Activated T-helper 2 cell treated with anti-CD3 and anti-CD28 coated beads, Interferon-gamma antibody, Interleukin-2, Interleukin-4, amounts not matched to agents 10 μg/mL and 5 μg/mL and 100 μg/mL, durations not matched to agents 14 hours and 24 hours and 36 hours (primary cell): Measurements from ENCODE around the gene MATN3. TPM values are rescaled to one million over a fixed set of nuclear protein-coding genes. Genes with fewer than 3 reads are reported as not detected.

Source experiments
- DNase-seq: peaks from one replicate; pipeline ENCODE4 v3.0.0; 2021; ENCODE audit warnings: low spot score
- H3K27ac Mint-ChIP-seq: one replicate; pipeline ENCODE4 v1.8.0; 2021; ENCODE audit warnings: mixed read lengths
- H3K27me3 Mint-ChIP-seq: one replicate; pipeline ENCODE4 v1.8.0; 2021; ENCODE audit warnings: low read depth, mixed read lengths
- H3K36me3 Mint-ChIP-seq: one replicate; pipeline ENCODE4 v1.8.0; 2021; ENCODE audit warnings: low read depth, mixed read lengths
- H3K4me1 Mint-ChIP-seq: one replicate; pipeline ENCODE4 v1.8.0; 2021; ENCODE audit warnings: low read depth, mixed read lengths
- H3K4me3 Mint-ChIP-seq: one replicate; pipeline ENCODE4 v1.8.0; 2021; ENCODE audit warnings: low read depth, mild to moderate bottlenecking, moderate library complexity, mixed read lengths
- H3K9me3 Mint-ChIP-seq: one replicate; pipeline ENCODE4 v1.8.0; 2021; ENCODE audit warnings: mixed read lengths
- intact Hi-C: fragments of 100-400 bp; cut with micrococcal nuclease; formaldehyde crosslinking; loops from one replicate; pipeline ENCODE4 v1.15.1; 2023
- total RNA-seq: library from RNA; stranded (reverse); gene quantifications from 2 replicates; pipeline ENCODE4 v1.2.3, GENCODE V29; 2022

MATN3 gene
- total RNA-seq, result not detected in 2 replicates

GRCh38 chr2:20012282-20013125 is at the start of gene MATN3:
TSS of gene MATN3 (minus strand) at chr2:20012668. CDS start at chr2:20012631, 37 bp downstream.
- H3K36me3 Mint-ChIP-seq, result no peaks in the 10 kb centered on the region
- intact Hi-C loops, result no loop called here
- H3K4me1 Mint-ChIP-seq, result peaks cover 3% of the 10 kb centered on the region
- H3K4me3 Mint-ChIP-seq, result peak within 1 kb of the TSS; percentile 73
- no peak within 1 kb of the TSS for H3K27ac Mint-ChIP-seq
- no peak for DNase-seq
- H3K27me3 Mint-ChIP-seq, result peaks cover 56% of the 10 kb centered on the region
- H3K9me3 Mint-ChIP-seq, result no peaks in the 10 kb centered on the region

GRCh38 chr2:20061940-20062339 is 49.5 kb upstream of the MATN3 start:
- Mint-ChIP-seq H3K36me3 (no peaks in the 10 kb centered on the region), H3K4me3 (no peak overlapping the region), H3K4me1 (peaks cover 1% of the 10 kb centered on the region), H3K9me3 (no peaks in the 10 kb centered on the region), H3K27me3 (peaks cover 24% of the 10 kb centered on the region), H3K27ac (no peak overlapping the region)
- intact Hi-C loops, result no loop called here
- DNase-seq, result no peak

- intact Hi-C loops, result no loop called here
- Mint-ChIP-seq H3K9me3 (no peaks in the 10 kb centered on the region), H3K36me3 (no peaks in the 10 kb centered on the region), H3K4me1 (peaks cover 1% of the 10 kb centered on the region), H3K27me3 (peaks cover 29% of the 10 kb centered on the region), H3K4me3 (no peak overlapping the region), H3K27ac (no peak overlapping the region)
- no peak for DNase-seq
Observed at GRCh38 chr2:20061476-20061875, 49.0 kb upstream of the MATN3 start.

GRCh38 chr2:20060106-20060505 is 47.6 kb upstream of the MATN3 start:
- H3K9me3 Mint-ChIP-seq, result no peaks in the 10 kb centered on the region
- no peak overlapping the region for H3K27ac Mint-ChIP-seq
- intact Hi-C loops, result no loop called here
- peaks cover 40% of the 10 kb centered on the region for H3K27me3 Mint-ChIP-seq
- DNase-seq, result no peak
- H3K4me1 Mint-ChIP-seq, result peaks cover 1% of the 10 kb centered on the region
- no peak overlapping the region for H3K4me3 Mint-ChIP-seq
- H3K36me3 Mint-ChIP-seq, result no peaks in the 10 kb centered on the region

- intact Hi-C loops, result no loop called here
- Mint-ChIP-seq H3K27me3 (peaks cover 45% of the 10 kb centered on the region), H3K4me3 (no peak overlapping the region), H3K4me1 (no peaks in the 10 kb centered on the region), H3K9me3 (no peaks in the 10 kb centered on the region), H3K36me3 (no peaks in the 10 kb centered on the region), H3K27ac (no peak overlapping the region)
- DNase-seq, result no peak
Observed at GRCh38 chr2:20057268-20057667, 44.8 kb upstream of the MATN3 start.

GRCh38 chr2:20054931-20055330 is 42.5 kb upstream of the MATN3 start:
- intact Hi-C loops, result loop anchor here (5.0 kb wide), 2 partner anchors 297 to 597 kb away; partner anchors contain the start of genes HS1BP3 and PUM2
- H3K27ac Mint-ChIP-seq, result no peak overlapping the region

GRCh38 chr2:20054119-20054518 is 41.7 kb upstream of the MATN3 start:
- intact Hi-C loops, result loop anchor here (5.0 kb wide), 2 partner anchors 298 to 598 kb away; partner anchors contain the start of genes HS1BP3 and PUM2
- Mint-ChIP-seq H3K4me3 (no peak overlapping the region), H3K27ac (no peak overlapping the region), H3K36me3 (no peaks in the 10 kb centered on the region), H3K9me3 (no peaks in the 10 kb centered on the region), H3K4me1 (peaks cover 13% of the 10 kb centered on the region), H3K27me3 (peaks cover 34% of the 10 kb centered on the region)
- DNase-seq, result no peak

More at GRCh38 chr2:20054931-20055330, 42.5 kb upstream of the MATN3 start:
- DNase-seq, result no peak
- Mint-ChIP-seq H3K4me3 (no peak overlapping the region), H3K9me3 (no peaks in the 10 kb centered on the region), H3K27me3 (peaks cover 34% of the 10 kb centered on the region), H3K36me3 (no peaks in the 10 kb centered on the region), H3K4me1 (peaks cover 6% of the 10 kb centered on the region)

- no peaks in the 10 kb centered on the region for H3K36me3 Mint-ChIP-seq
- H3K4me3 Mint-ChIP-seq, result no peak overlapping the region
- H3K27me3 Mint-ChIP-seq, result peaks cover 28% of the 10 kb centered on the region
- H3K4me1 Mint-ChIP-seq, result peaks cover 21% of the 10 kb centered on the region
- no peaks in the 10 kb centered on the region for H3K9me3 Mint-ChIP-seq
- H3K27ac Mint-ChIP-seq, result no peak overlapping the region
- intact Hi-C loops, result loop anchor here (5.0 kb wide), 2 partner anchors 299 to 599 kb away; partner anchors contain the start of genes HS1BP3 and PUM2
- DNase-seq, result no peak
Observed at GRCh38 chr2:20052861-20053281, 40.4 kb upstream of the MATN3 start.

- no peak for DNase-seq
- Mint-ChIP-seq H3K27me3 (peaks cover 24% of the 10 kb centered on the region), H3K9me3 (no peaks in the 10 kb centered on the region), H3K27ac (no peak overlapping the region), H3K36me3 (no peaks in the 10 kb centered on the region), H3K4me3 (no peak overlapping the region), H3K4me1 (peaks cover 23% of the 10 kb centered on the region)
- intact Hi-C loops, result loop anchor here (5.0 kb wide), 2 partner anchors 300 to 600 kb away; partner anchors contain the start of genes HS1BP3 and PUM2
Observed at GRCh38 chr2:20052229-20052851, 39.9 kb upstream of the MATN3 start.

GRCh38 chr2:20051532-20052228 is 39.2 kb upstream of the MATN3 start, which contains the start of gene LAPTM4A:
TSS of gene LAPTM4A (minus strand) at chr2:20051628. CDS start at chr2:20051520, 108 bp downstream.
- Mint-ChIP-seq H3K4me1 (peaks cover 23% of the 10 kb centered on the region), H3K4me3 (no peak within 1 kb of the TSS), H3K27me3 (peaks cover 18% of the 10 kb centered on the region), H3K36me3 (no peaks in the 10 kb centered on the region), H3K9me3 (no peaks in the 10 kb centered on the region), H3K27ac (no peak within 1 kb of the TSS)
- intact Hi-C loops, result loop anchor here (1.0 to 5.0 kb wide), 6 partner anchors 37 to 703 kb away; partner anchors contain the start of genes HS1BP3, PUM2 and WDR35
- peak; percentile 98 for DNase-seq

- peak; percentile 24 for DNase-seq
- H3K27me3 Mint-ChIP-seq, result peaks cover 11% of the 10 kb centered on the region
- H3K36me3 Mint-ChIP-seq, result no peaks in the 10 kb centered on the region
- no peaks in the 10 kb centered on the region for H3K9me3 Mint-ChIP-seq
- H3K4me1 Mint-ChIP-seq, result peaks cover 23% of the 10 kb centered on the region
- H3K4me3 Mint-ChIP-seq, result no peak overlapping the region
- no peak overlapping the region for H3K27ac Mint-ChIP-seq
- intact Hi-C loops, result loop anchor here (1.0 to 5.0 kb wide), 7 partner anchors 36 to 702 kb away; partner anchors contain the start of genes HS1BP3, PUM2 and WDR35
Observed at GRCh38 chr2:20050646-20051531, 38.4 kb upstream of the MATN3 start.
